CD4-positive, alpha-beta T cell treated with Interferon gamma for 1 hour (primary cell): ENCODE results near the gene KATNB1.
"Not testable (repeated sequence)": the region's sequence is repeated elsewhere in the genome, so short reads cannot be mapped to it uniquely, and the experiment has no call there.

Source experiments
- DNase-seq: peaks from one replicate; pipeline ENCODE4 v3.0.0-alpha.2; 2020

Gene KATNB1

DNA sequence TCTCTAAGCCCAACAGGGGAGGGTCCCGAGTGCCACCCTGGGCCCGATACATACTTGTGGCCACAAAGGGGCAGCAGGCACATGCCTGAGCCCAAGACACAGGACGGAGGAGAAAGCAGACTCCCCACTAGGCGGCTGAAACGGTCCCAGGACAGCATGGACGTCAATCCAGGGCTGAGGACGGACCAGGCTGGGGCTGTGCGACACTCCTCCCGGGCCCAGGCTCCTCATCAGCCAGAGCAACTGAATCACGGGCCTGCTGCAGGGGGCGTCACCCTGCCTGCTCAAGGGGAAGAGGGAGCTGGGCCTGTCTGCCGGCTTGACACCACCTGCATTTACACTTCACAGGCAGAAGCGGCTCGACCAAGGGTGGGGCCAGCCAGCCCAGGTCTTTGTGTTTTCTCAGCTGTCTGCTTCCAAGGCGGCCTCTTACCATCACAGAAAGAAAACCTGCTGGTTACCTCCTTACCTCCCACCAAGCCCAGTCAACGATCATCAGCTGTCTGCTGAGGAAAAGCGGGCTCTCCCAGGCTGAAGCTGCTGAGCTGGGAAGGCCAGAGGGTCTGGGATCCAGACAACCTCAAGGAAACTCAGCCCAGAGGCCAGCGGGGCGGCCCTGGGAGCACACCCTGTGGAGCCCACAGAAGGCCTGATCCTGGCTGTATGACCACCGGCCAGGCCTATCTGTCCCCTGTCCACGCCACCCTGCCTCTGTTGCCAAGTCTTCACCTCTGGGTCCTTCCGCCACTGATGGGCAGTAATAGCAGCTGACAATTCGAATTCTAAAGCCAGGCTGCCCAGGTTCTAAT is 40.3 kb downstream of the KATNB1 start:
- no peak for DNase-seq

- no peak for DNase-seq
These were observed 43.1 kb downstream of the KATNB1 start for GRCh38 chr16:57778658-57779057.

GRCh38 chr16:57779836-57780235 is 44.3 kb downstream of the KATNB1 start:
- not testable (repeated sequence) for DNase-seq

DNA sequence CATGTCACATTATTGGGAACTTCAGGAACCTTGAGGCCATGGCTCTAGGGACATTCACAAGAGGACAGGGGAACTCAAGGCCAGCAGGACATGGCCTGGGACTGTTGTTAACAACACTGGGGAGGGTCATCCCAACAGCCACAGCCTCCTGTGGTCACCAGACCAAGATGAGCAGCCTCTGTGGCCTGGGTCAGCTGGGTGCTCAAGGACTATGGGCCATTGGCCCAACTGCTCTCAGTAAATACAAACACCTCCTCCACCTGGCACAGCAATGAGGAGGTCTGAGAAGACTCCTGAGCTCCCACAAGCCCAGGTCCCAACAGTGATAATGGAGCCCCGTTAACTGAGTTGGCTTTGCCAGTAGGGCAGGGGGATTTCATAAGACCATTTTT is 45.8 kb downstream of the KATNB1 start:
- DNase-seq = no peak

GRCh38 chr16:57781741-57782606 is 46.4 kb downstream of the KATNB1 start:
- DNase-seq = no peak

- DNase-seq = not testable (repeated sequence)
These were observed 47.1 kb downstream of the KATNB1 start for GRCh38 chr16:57782607-57783055.

GRCh38 chr16:57783116-57783515 is 47.5 kb downstream of the KATNB1 start:
- no peak for DNase-seq

GRCh38 chr16:57783883-57784282 is 48.3 kb downstream of the KATNB1 start:
- DNase-seq = no peak

DNA sequence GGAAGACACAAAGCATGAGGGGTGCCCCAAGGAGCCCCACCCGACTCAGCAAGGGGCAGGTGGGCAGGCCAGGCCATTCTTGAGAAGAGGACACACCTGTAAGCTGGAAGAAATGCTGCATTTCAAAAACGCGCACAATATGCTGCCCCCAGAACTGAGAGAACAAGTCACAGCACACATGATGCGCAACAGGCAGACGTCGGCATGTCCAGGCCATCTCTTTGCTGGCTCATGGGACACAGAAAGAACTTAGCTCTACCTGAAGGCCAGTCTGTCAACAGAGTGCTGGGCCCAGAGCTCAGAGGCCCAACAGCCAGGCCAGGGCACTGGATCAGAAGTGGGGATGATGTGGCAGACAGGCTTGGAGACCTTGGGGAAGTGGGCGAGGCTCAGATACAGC is 48.8 kb downstream of the KATNB1 start:
- DNase-seq = no peak

DNA sequence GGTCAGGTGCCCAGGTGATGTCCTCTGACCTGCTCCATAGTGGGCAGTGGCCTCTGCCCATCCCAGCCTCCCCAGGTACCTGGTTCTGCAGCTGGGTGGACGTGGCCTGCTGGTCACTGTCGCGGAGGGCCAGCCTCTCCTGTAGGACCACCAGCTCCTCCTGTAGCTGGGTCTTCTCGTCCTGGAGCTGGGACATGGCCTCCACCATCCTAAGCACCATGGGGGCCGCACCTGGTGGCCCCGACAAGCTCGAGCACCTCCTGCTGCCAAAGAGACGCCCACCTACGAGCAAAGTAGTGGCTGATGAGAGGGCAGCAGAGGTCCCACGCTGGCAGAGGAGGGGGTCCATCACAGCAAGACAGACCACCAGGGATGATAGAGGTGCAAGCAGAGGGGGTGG is 49.8 kb downstream of the KATNB1 start:
- no peak for DNase-seq

- no peak for DNase-seq
These were observed 50.4 kb downstream of the KATNB1 start for GRCh38 chr16:57785924-57786323.

- no peak for DNase-seq
These were observed 51.3 kb downstream of the KATNB1 start for GRCh38 chr16:57786632-57787518.

- DNase-seq = no peak
These were observed 51.9 kb downstream of the KATNB1 start for GRCh38 chr16:57787519-57787905.

DNA sequence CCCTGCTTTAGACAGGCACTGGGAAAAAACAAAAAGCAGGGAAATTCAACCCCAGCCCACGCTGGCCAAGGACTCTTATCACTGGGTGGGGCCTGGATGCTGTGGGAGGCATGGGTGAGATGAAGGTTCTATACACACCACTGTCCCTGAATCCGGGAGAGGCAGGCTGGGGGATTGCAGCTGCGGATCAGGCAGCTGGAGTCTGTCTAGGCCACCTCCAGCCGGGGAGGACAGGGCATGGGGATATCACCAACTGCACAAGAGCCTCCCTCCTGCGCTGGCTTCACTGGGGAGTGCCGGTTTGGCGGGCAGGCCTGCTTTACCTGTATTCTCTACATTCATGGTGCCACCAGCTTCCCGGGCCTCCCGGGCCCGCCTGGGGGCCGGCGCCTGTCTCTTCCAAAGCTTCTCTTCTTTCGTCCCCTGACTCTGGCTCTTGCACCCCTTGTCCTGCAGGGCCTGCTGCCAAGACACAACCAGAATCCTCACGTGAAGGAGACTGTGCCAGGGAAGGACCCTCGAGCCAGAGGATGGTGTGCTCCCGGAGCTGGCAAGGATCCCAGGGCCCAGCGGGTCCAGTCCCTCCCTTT is 52.8 kb downstream of the KATNB1 start:
- DNase-seq = no peak

DNA sequence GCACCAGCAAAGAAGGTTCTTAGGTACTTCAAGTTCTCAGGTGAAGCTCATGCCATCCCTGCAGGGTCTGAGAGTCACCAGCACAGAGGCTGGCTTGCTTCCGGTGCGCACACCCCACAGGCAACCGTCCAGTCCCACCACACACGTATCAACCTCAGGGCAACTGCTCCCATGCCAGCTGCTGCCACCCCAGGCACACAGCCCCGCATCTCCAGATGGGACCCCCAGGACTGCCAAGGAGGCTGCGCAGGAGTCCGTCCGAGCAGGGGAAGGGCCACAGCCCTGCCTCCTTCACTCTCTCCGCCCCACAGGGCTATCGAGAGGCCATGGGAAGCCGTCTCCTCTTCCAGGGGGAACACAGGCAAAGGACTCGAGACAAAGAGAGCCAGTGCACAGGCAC is 53.4 kb downstream of the KATNB1 start:
- DNase-seq = no peak

GRCh38 chr16:57791195-57791892 is 55.8 kb downstream of the KATNB1 start:
- no peak for DNase-seq

- DNase-seq = no peak
These were observed 56.4 kb downstream of the KATNB1 start for GRCh38 chr16:57791893-57792461.

DNA sequence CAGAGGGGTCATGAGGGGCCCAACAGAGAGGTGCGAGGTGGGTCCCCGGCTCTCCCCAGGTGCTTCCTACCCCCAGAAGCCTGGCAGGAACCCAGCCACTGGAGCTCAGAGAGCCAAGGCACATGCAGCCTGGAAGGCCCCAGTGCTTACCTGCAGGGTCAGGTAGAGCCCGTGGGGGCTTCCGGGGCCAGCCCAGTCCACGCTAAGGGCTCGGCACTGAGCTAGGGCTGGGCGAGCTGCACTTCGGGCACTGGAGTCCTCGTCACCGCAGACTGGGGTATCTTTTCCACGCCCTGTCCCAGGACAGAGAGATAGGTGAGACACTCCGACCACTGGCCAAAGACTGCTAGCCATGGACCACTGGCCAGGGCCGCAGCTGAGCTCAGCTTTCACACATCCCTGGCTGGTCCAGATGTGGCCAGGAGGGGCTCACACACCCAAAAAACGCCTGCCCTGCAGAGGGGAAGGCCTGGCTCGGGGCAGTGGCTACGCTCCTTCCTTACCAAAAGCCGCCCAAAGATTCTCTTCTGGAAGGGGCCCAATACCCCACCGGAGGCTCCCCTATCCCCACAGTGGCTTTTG is 59.4 kb downstream of the KATNB1 start:
- DNase-seq = no peak

- no peak for DNase-seq
These were observed 59.9 kb downstream of the KATNB1 start for GRCh38 chr16:57795431-57795878.

GRCh38 chr16:57796014-57796413 is 60.4 kb downstream of the KATNB1 start:
- not testable (repeated sequence) for DNase-seq

GRCh38 chr16:57797216-57797525 is 61.6 kb downstream of the KATNB1 start:
- no peak for DNase-seq
